Trophoblast cell (in vitro differentiated cells and primary cell): ENCODE measurements around the gene ZNF512B.
"Not testable (repeated sequence)": the region's sequence is repeated elsewhere in the genome, so short reads cannot be mapped to it uniquely, and the experiment has no call there.

Experiments
- DNase-seq, 2 donors: peaks; one replicate each; pipeline ENCODE4 v3.0.0-alpha.2; 2016
- H2AFZ ChIP-seq: 2 replicates; pipeline ENCODE4 v1.6.1; 2013; ENCODE audit warnings: low read length, moderate library complexity, mild to moderate bottlenecking; ENCODE audit not compliant: insufficient read depth, poor library complexity
- H2AK5ac ChIP-seq: 2 replicates; pipeline ENCODE4 v1.6.1; 2013; ENCODE audit warnings: mild to moderate bottlenecking, low read length
- H2BK120ac ChIP-seq: 2 replicates; pipeline ENCODE4 v1.6.1; 2013; ENCODE audit warnings: low read length, mild to moderate bottlenecking, moderate library complexity; ENCODE audit not compliant: insufficient read depth, poor library complexity
- H2BK12ac ChIP-seq: 2 replicates; pipeline ENCODE4 v1.6.1; 2013; ENCODE audit warnings: mild to moderate bottlenecking, low read length, moderate library complexity
- H2BK5ac ChIP-seq: 2 replicates; pipeline ENCODE4 v1.6.1; 2013; ENCODE audit warnings: low read length, low read depth, moderate library complexity, mild to moderate bottlenecking; ENCODE audit not compliant: poor library complexity
- H3K14ac ChIP-seq: 2 replicates; pipeline ENCODE4 v1.6.1; 2013; ENCODE audit warnings: mild to moderate bottlenecking, low read length
- H3K18ac ChIP-seq: 2 replicates; pipeline ENCODE4 v1.6.1; 2013; ENCODE audit warnings: mild to moderate bottlenecking, low read length
- H3K23ac ChIP-seq: 2 replicates; pipeline ENCODE4 v1.6.1; 2013; ENCODE audit warnings: low read length
- H3K27ac ChIP-seq: 2 replicates; pipeline ENCODE4 v1.5.1; 2013; ENCODE audit warnings: low read depth, mild to moderate bottlenecking, inconsistent platforms, low read length, moderate library complexity
- H3K27me3 ChIP-seq: 2 replicates; pipeline ENCODE4 v1.6.1; 2013; ENCODE audit warnings: inconsistent platforms, mild to moderate bottlenecking, low read length, moderate library complexity; ENCODE audit not compliant: insufficient read depth
- H3K36me3 ChIP-seq, 2 experiments: 1 replicate in 1 of 2; 2 replicates in 1 of 2; pipeline ENCODE4 v1.6.1; 2013; ENCODE audit warnings: low read length in 2 of 2, mild to moderate bottlenecking in 2 of 2, moderate library complexity in 1 of 2; ENCODE audit not compliant: insufficient read depth in 2 of 2, control insufficient read depth in 1 of 2
- H3K4ac ChIP-seq: 2 replicates; pipeline ENCODE4 v1.6.1; 2013; ENCODE audit warnings: low read depth, mild to moderate bottlenecking, low read length, moderate library complexity
- H3K4me1 ChIP-seq, 2 experiments: 1 replicate in 1 of 2; 2 replicates in 1 of 2; pipeline ENCODE4 v1.6.1; 2013; ENCODE audit warnings: low read length in 2 of 2, mild to moderate bottlenecking in 2 of 2, moderate library complexity in 1 of 2; ENCODE audit not compliant: insufficient read depth in 2 of 2, control insufficient read depth in 1 of 2
- H3K4me2 ChIP-seq: 2 replicates; pipeline ENCODE4 v1.6.1; 2013; ENCODE audit warnings: inconsistent platforms, mild to moderate bottlenecking, low read length, moderate library complexity
- H3K4me3 ChIP-seq: 2 replicates; pipeline ENCODE4 v1.5.1; 2013; ENCODE audit warnings: mild to moderate bottlenecking, low read depth, low read length, inconsistent platforms
- H3K79me1 ChIP-seq: one replicate; pipeline ENCODE4 v1.6.1; 2013; ENCODE audit warnings: low read length
- H3K79me2 ChIP-seq: 2 replicates; pipeline ENCODE4 v1.6.1; 2013; ENCODE audit warnings: low read length, mild to moderate bottlenecking; ENCODE audit not compliant: control insufficient read depth, insufficient read depth, poor library complexity
- H3K9ac ChIP-seq: 2 replicates; pipeline ENCODE4 v1.6.1; 2013; ENCODE audit warnings: mild to moderate bottlenecking, low read length
- H3K9me3 ChIP-seq: 2 replicates; pipeline ENCODE4 v1.6.1; 2013; ENCODE audit warnings: low read depth, mild to moderate bottlenecking, control low read depth, inconsistent platforms, low read length; ENCODE audit not compliant: insufficient read depth
- H4K12ac ChIP-seq: 2 replicates; pipeline ENCODE4 v1.6.1; 2013; ENCODE audit warnings: low read depth, mild to moderate bottlenecking, low read length, moderate library complexity
- H4K8ac ChIP-seq: 2 replicates; pipeline ENCODE4 v1.6.1; 2013; ENCODE audit warnings: low read depth, mild to moderate bottlenecking, low read length, moderate library complexity
- H4K91ac ChIP-seq: one replicate; pipeline ENCODE4 v1.6.1; 2013; ENCODE audit warnings: low read depth, mild to moderate bottlenecking, low read length, moderate library complexity
- WGBS: extraction: QIAGEN DNeasy Blood & Tissue Kit; methylation state at CpG from one replicate; pipeline ENCODE4 v1.1.7; 2013; ENCODE audit warnings: missing lambda C conversion rate; ENCODE audit not compliant: insufficient read length, insufficient coverage; ENCODE audit errors: extremely low coverage; 5-methylcytosine and 5-hydroxymethylcytosine counted together

The ZNF512B gene

DNA sequence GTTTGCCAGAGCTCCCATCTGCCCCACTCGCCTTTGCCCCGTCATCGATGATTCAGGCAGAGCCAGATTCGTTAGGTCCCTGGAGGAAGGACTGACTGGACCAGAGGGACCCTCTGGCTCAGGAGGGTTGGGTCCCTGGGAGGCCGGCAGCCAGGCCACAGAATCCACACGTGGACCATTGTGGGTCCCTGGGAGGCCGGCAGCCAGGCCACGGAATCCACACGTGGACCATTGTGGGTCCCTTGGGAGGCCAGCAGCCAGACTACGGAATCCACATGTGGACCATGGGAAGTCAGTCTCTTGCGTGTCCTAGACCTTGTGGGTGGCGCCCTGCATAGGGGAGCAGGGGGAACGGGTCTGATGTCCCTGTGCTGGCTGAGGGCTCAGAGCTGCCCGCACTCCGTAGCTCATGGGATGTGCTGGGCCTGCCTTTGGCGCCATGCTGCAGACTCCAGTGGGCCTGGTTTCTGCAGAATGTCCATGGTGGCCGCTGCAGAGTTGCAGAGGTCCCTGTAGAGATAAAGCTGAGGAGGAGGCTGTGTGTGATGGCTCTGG, 37.0 kb downstream of the ZNF512B start:
- Histone ChIP-seq H2AK5ac (no peak overlapping the region), H2BK12ac (no peak overlapping the region), H3K79me1 (no peaks in the 10 kb centered on the region), H3K4me1 (no peaks in the 10 kb centered on the region), H2BK120ac (no peak overlapping the region), H2BK5ac (no peak overlapping the region), H3K14ac (no peak overlapping the region), H3K23ac (no peak overlapping the region), H3K4me2 (no peak overlapping the region), H2AFZ (no peak overlapping the region), H3K18ac (no peak overlapping the region), H4K12ac (no peak overlapping the region), H3K27ac (no peak overlapping the region), H4K91ac (no peak overlapping the region), H3K9me3 (peaks cover 3% of the 10 kb centered on the region), H3K4ac (peak overlapping the region; percentile 12), H3K4me3 (no peak overlapping the region), H3K79me2 (no peaks in the 10 kb centered on the region), H3K36me3 (peaks cover 75 to 76% of the 10 kb centered on the region in 2 experiments), H3K27me3 (no peaks in the 10 kb centered on the region), H4K8ac (no peak overlapping the region), H3K9ac (no peak overlapping the region)
- no peak for DNase-seq
- WGBS: no CpG with 5 or more reads among the region's 17 CpGs

DNA sequence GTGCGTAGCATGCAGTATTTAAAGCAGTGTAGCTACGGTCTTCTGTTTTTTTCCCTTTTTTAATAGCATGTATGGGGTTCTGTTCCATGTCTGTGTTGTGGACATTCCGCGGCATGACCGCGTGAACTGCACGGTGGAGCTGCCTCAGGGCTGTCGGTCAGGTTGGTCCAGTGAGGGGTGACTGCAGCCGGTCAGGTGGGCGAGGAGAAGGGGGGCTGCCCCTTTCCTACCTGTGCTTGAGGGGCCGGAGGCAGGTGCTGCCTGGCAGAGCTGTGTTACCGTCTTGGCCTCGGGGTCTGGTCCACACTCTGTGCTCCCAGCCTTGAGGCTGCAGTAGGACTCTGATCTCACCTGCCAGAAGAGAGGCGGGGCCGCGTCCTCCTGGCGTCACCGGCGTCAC, 38.0 kb downstream of the ZNF512B start:
- Histone ChIP-seq H3K4me3 (no peak overlapping the region), H2AK5ac (no peak overlapping the region), H2AFZ (no peak overlapping the region), H4K91ac (no peak overlapping the region), H3K4me2 (no peak overlapping the region), H3K9me3 (peaks cover 3% of the 10 kb centered on the region), H4K12ac (no peak overlapping the region), H3K4ac (no peak overlapping the region), H2BK12ac (no peak overlapping the region), H3K14ac (no peak overlapping the region), H3K9ac (no peak overlapping the region), H3K79me2 (no peaks in the 10 kb centered on the region), H3K23ac (no peak overlapping the region), H3K18ac (no peak overlapping the region), H4K8ac (no peak overlapping the region), H3K4me1 (no peaks in the 10 kb centered on the region), H3K79me1 (no peaks in the 10 kb centered on the region), H3K27me3 (no peaks in the 10 kb centered on the region), H3K27ac (no peak overlapping the region), H2BK5ac (no peak overlapping the region), H2BK120ac (no peak overlapping the region), H3K36me3 (peaks cover 75 to 79% of the 10 kb centered on the region in 2 experiments)
- DNase-seq: no peak
- no CpG with 5 or more reads among the region's 19 CpGs for whole genome bisulfite sequencing

DNA sequence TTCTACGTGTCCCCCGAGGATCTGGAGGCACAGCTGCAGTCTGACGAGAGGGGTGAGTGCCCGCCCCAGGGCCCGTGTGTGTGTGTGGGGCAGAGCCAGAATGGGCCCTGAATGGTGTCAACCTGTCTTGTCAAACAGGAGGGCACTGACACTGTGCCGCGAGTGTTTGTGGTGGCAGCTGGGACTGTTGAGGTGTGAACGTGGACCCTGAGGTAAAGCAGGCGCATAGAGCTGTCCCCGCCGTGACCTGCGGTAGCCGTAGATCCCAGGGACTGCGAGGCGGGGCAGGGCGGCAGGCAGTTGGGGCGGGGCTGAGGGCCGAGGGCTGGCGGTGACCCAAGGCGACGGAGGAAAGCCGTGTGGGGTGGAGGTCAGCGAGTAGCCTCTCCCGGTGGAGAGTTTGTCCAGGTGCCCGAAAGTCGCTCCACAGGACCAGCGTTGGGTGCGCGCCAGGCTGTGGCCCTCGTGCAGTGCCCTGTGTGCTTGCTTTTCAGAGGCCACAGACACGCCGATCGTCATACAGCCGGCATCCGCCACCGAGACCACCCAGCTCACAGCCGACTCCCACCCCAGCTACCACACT, 38.7 kb downstream of the ZNF512B start:
- Histone ChIP-seq H3K9ac (no peak overlapping the region), H3K79me2 (no peaks in the 10 kb centered on the region), H4K8ac (no peak overlapping the region), H3K18ac (no peak overlapping the region), H3K27me3 (no peaks in the 10 kb centered on the region), H3K23ac (no peak overlapping the region), H4K12ac (no peak overlapping the region), H4K91ac (no peak overlapping the region), H3K36me3 (peaks cover 76 to 80% of the 10 kb centered on the region in 2 experiments), H3K4me3 (no peak overlapping the region), H3K9me3 (peaks cover 3% of the 10 kb centered on the region), H3K4me2 (no peak overlapping the region), H3K4ac (no peak overlapping the region), H2BK12ac (no peak overlapping the region), H2AK5ac (no peak overlapping the region), H2BK120ac (no peak overlapping the region), H3K79me1 (no peaks in the 10 kb centered on the region), H3K27ac (no peak overlapping the region), H3K14ac (no peak overlapping the region), H3K4me1 (no peaks in the 10 kb centered on the region), H2AFZ (no peak overlapping the region), H2BK5ac (no peak overlapping the region)
- no CpG with 5 or more reads among the region's 37 CpGs for WGBS
- no peak for DNase-seq

- no CpG with 5 or more reads among the region's 31 CpGs for WGBS
- H2BK5ac ChIP-seq, H3K4me2 ChIP-seq, H4K12ac ChIP-seq, H3K14ac ChIP-seq, H3K4me1 ChIP-seq, H4K8ac ChIP-seq, H3K27me3 ChIP-seq, H2BK12ac ChIP-seq, H3K9me3 ChIP-seq, H2AK5ac ChIP-seq, DNase-seq, H2BK120ac ChIP-seq, H3K23ac ChIP-seq, H3K4me3 ChIP-seq, H3K79me2 ChIP-seq, H3K9ac ChIP-seq, H3K4ac ChIP-seq, H4K91ac ChIP-seq, H2AFZ ChIP-seq, H3K18ac ChIP-seq, H3K27ac ChIP-seq, H3K79me1 ChIP-seq: not testable (repeated sequence)
- peaks cover 60 to 69% of the 10 kb centered on the region in 2 experiments for H3K36me3 ChIP-seq
Observed at GRCh38 chr20:63929473-63929883, 40.3 kb downstream of the ZNF512B start.
